Stomach (tissue), 4 donors: ENCODE data around the gene ST13.

Experiments
- CTCF ChIP-seq, 7 experiments: fragments of 450-650 bp in 4 of 7; fragments of 200-600 bp in 3 of 7; sonication (generic) in 3 of 7; IDR thresholded peaks; one replicate each; pipeline ENCODE4 v1.5.1; 2016 to 2019; ENCODE audit warnings: antibody characterized with exemption in 7 of 7, control low read depth in 2 of 7, mild to moderate bottlenecking in 1 of 7
- POLR2A ChIP-seq, 4 donors: fragments of 450-650 bp; IDR thresholded peaks; one replicate each; pipeline ENCODE4 v1.6.1; 2016; ENCODE audit warnings: antibody characterized with exemption in 4 of 4, control low read depth in 2 of 4, mild to moderate bottlenecking in 1 of 4, moderate library complexity in 1 of 4

DNA sequence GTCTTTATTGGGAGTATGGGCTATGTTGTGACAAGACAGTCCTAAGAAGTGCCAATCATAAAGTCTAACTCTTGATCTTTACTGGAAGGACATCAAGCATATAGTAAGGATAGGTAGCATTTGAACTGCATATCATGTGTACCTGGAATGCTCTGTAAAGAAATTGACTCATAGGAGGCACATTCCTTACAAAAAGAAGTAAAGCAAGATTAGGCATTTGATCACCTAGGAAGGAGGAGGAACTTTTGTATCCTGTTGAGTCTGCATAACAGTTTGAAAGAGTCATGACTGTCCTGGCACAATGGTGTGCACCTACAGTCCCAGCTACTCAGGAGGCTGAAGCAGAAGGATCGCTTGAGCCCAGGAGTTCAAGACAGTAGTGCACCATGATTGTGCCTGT is 47.7 kb upstream of the ST13 start:
- TF ChIP-seq CTCF (IDR thresholded peaks at IDR 0.05) = no peak
- TF ChIP-seq POLR2A (IDR thresholded peaks at IDR 0.05) = no peak
